ENCODE results near the gene H6PD. TPM values are rescaled to one million over a fixed set of nuclear protein-coding genes. Genes with fewer than 3 reads are reported as not detected.

H6PD gene
- total and polyA plus RNA-seq, 9 of the 15 experiments (the other 6 are each of a cell fraction or from before 2014, with no cell fraction given), result 0.04 to 2.5 (median 0.95) TPM

DNA sequence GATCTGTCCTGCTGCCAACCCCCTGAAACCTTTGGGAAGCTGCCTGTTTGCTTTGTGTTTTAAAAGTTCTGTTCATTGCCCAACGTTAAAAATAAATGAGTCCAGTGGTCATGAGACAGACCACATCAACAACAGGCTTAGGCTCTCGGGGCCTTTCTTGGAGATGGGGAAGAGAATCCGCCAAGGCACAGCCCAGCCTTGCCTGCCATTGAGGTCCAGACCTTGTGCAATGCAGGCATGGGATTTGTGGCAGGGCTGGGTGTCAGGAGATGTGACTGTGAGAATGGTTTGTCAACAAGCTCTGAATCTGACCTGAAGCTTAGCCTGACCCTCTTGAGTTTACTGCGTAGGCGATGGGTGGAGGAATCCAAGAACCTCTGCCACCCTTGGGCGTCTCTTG lies 62.3 kb downstream of the H6PD start:
- H2AFZ ChIP-seq (ENCODE audit: low read depth, low read length), result no peak overlapping the region
- no TSS peak for BruUV-seq (replicated peaks)
- POLR2A ChIA-PET, result interaction anchor here (0.7 kb wide), 1 partner anchor 368 kb away, joined by 4 read pairs; no protein-coding TSS in a partner anchor
- ATAC-seq (no peak), FAIRE-seq (no peak), DNase-seq (ENCODE audit: extremely low read depth in 1 of 4, low spot score in 3 of 4) (no peak)
- intact Hi-C loops (cut with micrococcal nuclease) (no loop called here), in situ Hi-C loops (cut with MboI) (no loop called here)
- no peaks in the 10 kb centered on the region for H3K9me3 ChIP-seq (replicated peaks; ENCODE audit: control insufficient read depth, insufficient read depth, low read depth, low read length)
- no peak overlapping the region for H3K9ac ChIP-seq (ENCODE audit: insufficient read depth in 1 of 2, low read depth in 2 of 2, low read length in 2 of 2)
- H3K4me3 ChIP-seq, result no peak overlapping the region
- TF ChIP-seq ZNF57 (CRISPR knock-in tag; IDR thresholded peaks at IDR 0.05), result no peak
- no peak for TF ChIP-seq RUNX1 (IDR thresholded peaks at IDR 0.05; ENCODE audit: low read depth)
- TF ChIP-seq MYNN (IDR thresholded peaks at IDR 0.05), result no peak
- TF ChIP-seq MYNN (CRISPR knock-in tag; IDR thresholded peaks at IDR 0.05), result no peak
- TF ChIP-seq ZKSCAN8 (CRISPR knock-in tag; IDR thresholded peaks at IDR 0.05), result no peak
- TF ChIP-seq, protein P1, sequence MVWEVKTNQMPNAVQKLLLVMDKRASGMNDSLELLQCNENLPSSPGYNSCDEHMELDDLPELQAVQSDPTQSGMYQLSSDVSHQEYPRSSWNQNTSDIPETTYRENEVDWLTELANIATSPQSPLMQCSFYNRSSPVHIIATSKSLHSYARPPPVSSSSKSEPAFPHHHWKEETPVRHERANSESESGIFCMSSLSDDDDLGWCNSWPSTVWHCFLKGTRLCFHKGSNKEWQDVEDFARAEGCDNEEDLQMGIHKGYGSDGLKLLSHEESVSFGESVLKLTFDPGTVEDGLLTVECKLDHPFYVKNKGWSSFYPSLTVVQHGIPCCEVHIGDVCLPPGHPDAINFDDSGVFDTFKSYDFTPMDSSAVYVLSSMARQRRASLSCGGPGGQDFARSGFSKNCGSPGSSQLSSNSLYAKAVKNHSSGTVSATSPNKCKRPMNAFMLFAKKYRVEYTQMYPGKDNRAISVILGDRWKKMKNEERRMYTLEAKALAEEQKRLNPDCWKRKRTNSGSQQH (CRISPR knock-in tag; IDR thresholded peaks at IDR 0.05), result no peak
- TF ChIP-seq NCOA6 (IDR thresholded peaks at IDR 0.05), result no peak
- TF ChIP-seq NFE2L1 (tag; IDR thresholded peaks at IDR 0.05; ENCODE audit: borderline replicate concordance, low read depth), result no peak
- TF ChIP-seq XRCC4 (IDR thresholded peaks at IDR 0.05; ENCODE audit: extremely low read depth, insufficient read depth, insufficient read length), result no peak
- no peak for TF ChIP-seq KAT2B (IDR thresholded peaks at IDR 0.05; ENCODE audit: low read depth, low read length)
- TF ChIP-seq, protein P2, sequence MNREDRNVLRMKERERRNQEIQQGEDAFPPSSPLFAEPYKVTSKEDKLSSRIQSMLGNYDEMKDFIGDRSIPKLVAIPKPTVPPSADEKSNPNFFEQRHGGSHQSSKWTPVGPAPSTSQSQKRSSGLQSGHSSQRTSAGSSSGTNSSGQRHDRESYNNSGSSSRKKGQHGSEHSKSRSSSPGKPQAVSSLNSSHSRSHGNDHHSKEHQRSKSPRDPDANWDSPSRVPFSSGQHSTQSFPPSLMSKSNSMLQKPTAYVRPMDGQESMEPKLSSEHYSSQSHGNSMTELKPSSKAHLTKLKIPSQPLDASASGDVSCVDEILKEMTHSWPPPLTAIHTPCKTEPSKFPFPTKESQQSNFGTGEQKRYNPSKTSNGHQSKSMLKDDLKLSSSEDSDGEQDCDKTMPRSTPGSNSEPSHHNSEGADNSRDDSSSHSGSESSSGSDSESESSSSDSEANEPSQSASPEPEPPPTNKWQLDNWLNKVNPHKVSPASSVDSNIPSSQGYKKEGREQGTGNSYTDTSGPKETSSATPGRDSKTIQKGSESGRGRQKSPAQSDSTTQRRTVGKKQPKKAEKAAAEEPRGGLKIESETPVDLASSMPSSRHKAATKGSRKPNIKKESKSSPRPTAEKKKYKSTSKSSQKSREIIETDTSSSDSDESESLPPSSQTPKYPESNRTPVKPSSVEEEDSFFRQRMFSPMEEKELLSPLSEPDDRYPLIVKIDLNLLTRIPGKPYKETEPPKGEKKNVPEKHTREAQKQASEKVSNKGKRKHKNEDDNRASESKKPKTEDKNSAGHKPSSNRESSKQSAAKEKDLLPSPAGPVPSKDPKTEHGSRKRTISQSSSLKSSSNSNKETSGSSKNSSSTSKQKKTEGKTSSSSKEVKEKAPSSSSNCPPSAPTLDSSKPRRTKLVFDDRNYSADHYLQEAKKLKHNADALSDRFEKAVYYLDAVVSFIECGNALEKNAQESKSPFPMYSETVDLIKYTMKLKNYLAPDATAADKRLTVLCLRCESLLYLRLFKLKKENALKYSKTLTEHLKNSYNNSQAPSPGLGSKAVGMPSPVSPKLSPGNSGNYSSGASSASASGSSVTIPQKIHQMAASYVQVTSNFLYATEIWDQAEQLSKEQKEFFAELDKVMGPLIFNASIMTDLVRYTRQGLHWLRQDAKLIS (CRISPR knock-in tag; IDR thresholded peaks at IDR 0.05), result no peak
- no peak for TF ChIP-seq ZNF274 (IDR thresholded peaks at IDR 0.05; ENCODE audit: borderline replicate concordance, low read depth, low read length)
- no peak for TF ChIP-seq POLR2B (IDR thresholded peaks at IDR 0.05; ENCODE audit: low read depth, partially characterized antibody)
- 8% methylated on average over 6 of the region's 6 CpGs for WGBS (ENCODE audit: insufficient coverage, low coverage, missing lambda C conversion rate)
- no peaks in the 10 kb centered on the region for H3K36me3 ChIP-seq (ENCODE audit: control insufficient read depth, insufficient read depth, low read length)
- peaks cover 14 to 20% of the 10 kb centered on the region in 2 experiments; a peak in 4 of 5 replicates for H3K4me1 ChIP-seq (replicated peaks in 1 of 2; ENCODE audit: control insufficient read depth in 2 of 2, insufficient read depth in 2 of 2, low read length in 2 of 2)
- no peaks in the 10 kb centered on the region for H3K79me2 ChIP-seq (ENCODE audit: control insufficient read depth, insufficient read depth, low read length)
- H3K4me2 ChIP-seq (ENCODE audit: insufficient read depth, low read length), result no peak overlapping the region
- H3K27me3 ChIP-seq (ENCODE audit: control insufficient read depth in 2 of 2, insufficient read depth in 2 of 2, low read length in 2 of 2), result peaks cover 24 to 48% of the 10 kb centered on the region in 2 experiments
- H3K27ac ChIP-seq (ENCODE audit: extremely low read depth, low read depth, low read length), result no peak overlapping the region
- H3K9me1 ChIP-seq (ENCODE audit: control insufficient read depth, insufficient read depth, low read length), result no peaks in the 10 kb centered on the region
- CTCF ChIA-PET (ENCODE audit: low intra/inter-chr PET ratio), result no interaction called here
- 0 out of 2 replicates have a peak, but pooled peaks cover 12% of the 10 kb centered on the region for H4K20me1 ChIP-seq (replicated peaks; ENCODE audit: control insufficient read depth, insufficient read depth, low read length)
